ENCODE measurements around the gene BEST1. TPM values are rescaled to one million over a fixed set of nuclear protein-coding genes. Genes with fewer than 3 reads are reported as not detected.

BEST1 gene
- polyA plus RNA-seq (2011; rRNA removed): 1.2 and 1.5 TPM in 2 replicates
- polyA plus RNA-seq (2012; cell fraction: cytosol; rRNA removed): 0.23 and 0.29 TPM in 2 replicates
- 0.22 and 0.32 TPM in 2 replicates for polyA plus RNA-seq (2012; cell fraction: nucleus; rRNA removed)
- polyA plus RNA-seq (2017; fragmentation: RNase III; extraction: RNeasy Plus Mini Kit Qiagen cat#74134 plus additional on column Dnase treatment): 0.98 to 2.1 TPM (median 1.9 TPM) in 3 replicates
- 2.0 and 2.2 TPM in 2 replicates for polyA minus RNA-seq (2011; rRNA and poly(A)+ RNA removed)

- 88% methylated on average over 8 of the region's 8 CpGs for WGBS (ENCODE audit: missing lambda C conversion rate)
- POLR2A ChIA-PET: interaction anchor here (0.9 to 1.6 kb wide), 4 partner anchors 12 to 75 kb away, joined by 3 to 14 read pairs (median 7); partner anchors contain the start of gene FTH1
- H3K27ac ChIP-seq: peak within 1 kb of the TSS; percentile 72 to 86
These were observed at the start of gene BEST1 for GRCh38 chr11:61950035-61950547. TSS of gene BEST1 (plus strand) at chr11:61950351. CDS start at chr11:61951807, 1,456 bp downstream.

GRCh38 chr11:61901397-61901796 lies 48.8 kb upstream of the BEST1 start:
- POLR2A ChIA-PET: interaction anchor here (0.6 kb wide), 1 partner anchor 160 kb away, joined by 9 read pairs; no protein-coding TSS in a partner anchor
- CTCF ChIA-PET: interaction anchor here (0.6 to 19.8 kb wide), 17 partner anchors 11 to 206 kb away, joined by 3 to 565 read pairs (median 92); partner anchors contain the start of genes BEST1, FTH1 and RAB3IL1
- H3K4me2 ChIP-seq: no peak overlapping the region
- no peaks in the 10 kb centered on the region for H3K9me3 ChIP-seq
- no peak overlapping the region for H3K4me3 ChIP-seq
- FAIRE-seq: no peak
- WGBS (ENCODE audit: missing lambda C conversion rate): 85% methylated on average over 9 of the region's 10 CpGs
- no peak overlapping the region for H3K27ac ChIP-seq
- TF ChIP-seq POLR2AphosphoS2 (conservative IDR thresholded peaks at IDR 0.05; ENCODE audit: low read length) (no peak), ZC3H11A (IDR thresholded peaks at IDR 0.05) (no peak), MAFK (IDR thresholded peaks at IDR 0.05; ENCODE audit: partially characterized antibody) (no peak), RAD21 (conservative IDR thresholded peaks at IDR 0.05 in 1 of 2, IDR thresholded peaks at IDR 0.05 in 1 of 2) (peak; percentile 18 to 38; a peak in 2 of 5 replicates)
- ATAC-seq: no peak
- H3K4me1 ChIP-seq: peaks cover 18% of the 10 kb centered on the region
- DNase-seq (ENCODE audit: low read depth in 1 of 2, low spot score in 1 of 2): no peak

More at GRCh38 chr11:61950035-61950547, at the start of gene BEST1:
- no peak for ATAC-seq
- peaks cover 60% of the 10 kb centered on the region for H3K4me1 ChIP-seq
- no peak within 1 kb of the TSS for H3K4me3 ChIP-seq
- TF ChIP-seq HOXA7 (CRISPR knock-in tag; IDR thresholded peaks at IDR 0.05): no peak
- no peak for TF ChIP-seq ZNF302 (CRISPR knock-in tag; IDR thresholded peaks at IDR 0.05)
- no peak for TF ChIP-seq EHMT2 (IDR thresholded peaks at IDR 0.05; ENCODE audit: low read depth)
- no peak for TF ChIP-seq CTCF (IDR thresholded peaks at IDR 0.05)
- no peak for TF ChIP-seq HEYL (CRISPR knock-in tag; IDR thresholded peaks at IDR 0.05)
- TF ChIP-seq JUNB (IDR thresholded peaks at IDR 0.05): no peak
- TF ChIP-seq CBX8 (IDR thresholded peaks at IDR 0.05): no peak
- no peak for TF ChIP-seq ESRRA (IDR thresholded peaks at IDR 0.05; ENCODE audit: borderline replicate concordance, low read length)
- H3K9me3 ChIP-seq: no peaks in the 10 kb centered on the region
- no peak for FAIRE-seq
- peak within 1 kb of the TSS; percentile 37; the same call in 2 of the 3 replicates for H3K4me2 ChIP-seq
- CTCF ChIA-PET: interaction anchor here (0.7 to 11.9 kb wide), 10 partner anchors 11 to 158 kb away, joined by 3 to 565 read pairs (median 6); no protein-coding TSS in a partner anchor
- no peak for DNase-seq (ENCODE audit: low read depth in 1 of 2, low spot score in 1 of 2)

- no peaks in the 10 kb centered on the region for H3K9me3 ChIP-seq
- TF ChIP-seq MAFK (IDR thresholded peaks at IDR 0.05; ENCODE audit: partially characterized antibody) (no peak), HOXB5 (CRISPR knock-in tag; IDR thresholded peaks at IDR 0.05) (no peak), ELK1 (IDR thresholded peaks at IDR 0.05; ENCODE audit: low read depth, low read length) (no peak), RAD21 (conservative IDR thresholded peaks at IDR 0.05 in 1 of 2, IDR thresholded peaks at IDR 0.05 in 1 of 2) (no peak), ZNF302 (CRISPR knock-in tag; IDR thresholded peaks at IDR 0.05) (no peak), KDM1A (IDR thresholded peaks at IDR 0.05; ENCODE audit: low read depth) (no peak), TFCP2L1 (CRISPR knock-in tag; IDR thresholded peaks at IDR 0.05) (no peak), POLR2AphosphoS2 (conservative IDR thresholded peaks at IDR 0.05; ENCODE audit: low read length) (no peak), MYC (IDR thresholded peaks at IDR 0.05; ENCODE audit: borderline replicate concordance, low read length) (no peak), SMC3 (IDR thresholded peaks at IDR 0.05) (no peak), JUN (IDR thresholded peaks at IDR 0.05) (no peak), ZSCAN20 (CRISPR knock-in tag; IDR thresholded peaks at IDR 0.05) (no peak), FOSL2 (IDR thresholded peaks at IDR 0.05) (no peak), FOSL2 (CRISPR knock-in tag; IDR thresholded peaks at IDR 0.05) (no peak)
- DNase-seq (ENCODE audit: low read depth in 1 of 2, low spot score in 1 of 2) (no peak), ATAC-seq (no peak), FAIRE-seq (no peak)
- WGBS (ENCODE audit: missing lambda C conversion rate): 82% methylated on average over 11 of the region's 11 CpGs
- no peak overlapping the region for H3K4me3 ChIP-seq
- ChIA-PET POLR2A (interaction anchor here (1.3 kb wide), 1 partner anchor 66 kb away, joined by 4 read pairs; the partner anchor contains the start of gene FTH1), CTCF (interaction anchor here (1.8 to 19.8 kb wide), 10 partner anchors 10 to 205 kb away, joined by 3 to 565 read pairs (median 152); partner anchors contain the start of genes BEST1 and RAB3IL1)
- no peak overlapping the region for H3K4me2 ChIP-seq
- H3K27ac ChIP-seq: no peak overlapping the region
- peaks cover 18% of the 10 kb centered on the region for H3K4me1 ChIP-seq
These were observed 47.8 kb upstream of the BEST1 start for GRCh38 chr11:61902313-61902712.

All from A549 (cell line).